SK-N-MC (cell line): Measurements from ENCODE around the gene ZNF850.

Experiments
- EZH2 ChIP-seq: fragments of 200-600 bp; sonication (generic); IDR thresholded peaks from one replicate; pipeline ENCODE4 v1.6.1; 2017; ENCODE audit warnings: antibody characterized with exemption
- POLR2AphosphoS5 ChIP-seq: IDR thresholded peaks from 2 replicates; pipeline ENCODE4 v1.6.1; 2012; ENCODE audit warnings: mild to moderate bottlenecking, low read depth, low read length, borderline replicate concordance

GRCh38 chr19:36674201-36674600, 98.4 kb downstream of the ZNF850 start:
- TF ChIP-seq EZH2 (no peak), POLR2AphosphoS5 (no peak)
